Activated CD4-positive, alpha-beta T cell treated with anti-CD3 and anti-CD28 coated beads, Interleukin-2, amount 50 U/mL, for 48 hours (primary cell): ENCODE results near the gene PRR18.

ENCODE experiments used
- DNase-seq, 2 experiments: peaks; one replicate each; pipeline ENCODE4 v3.0.0-alpha.2; 2020

PRR18 gene

GRCh38 chr6:166305562-166306117 is 2.6 kb downstream of the PRR18 start:
- DNase-seq, result no peak

GRCh38 chr6:166304106-166304505 is 4.1 kb downstream of the PRR18 start:
- DNase-seq, result no peak

GRCh38 chr6:166301611-166302529 is 6.3 kb downstream of the PRR18 start:
- DNase-seq, result no peak

DNA sequence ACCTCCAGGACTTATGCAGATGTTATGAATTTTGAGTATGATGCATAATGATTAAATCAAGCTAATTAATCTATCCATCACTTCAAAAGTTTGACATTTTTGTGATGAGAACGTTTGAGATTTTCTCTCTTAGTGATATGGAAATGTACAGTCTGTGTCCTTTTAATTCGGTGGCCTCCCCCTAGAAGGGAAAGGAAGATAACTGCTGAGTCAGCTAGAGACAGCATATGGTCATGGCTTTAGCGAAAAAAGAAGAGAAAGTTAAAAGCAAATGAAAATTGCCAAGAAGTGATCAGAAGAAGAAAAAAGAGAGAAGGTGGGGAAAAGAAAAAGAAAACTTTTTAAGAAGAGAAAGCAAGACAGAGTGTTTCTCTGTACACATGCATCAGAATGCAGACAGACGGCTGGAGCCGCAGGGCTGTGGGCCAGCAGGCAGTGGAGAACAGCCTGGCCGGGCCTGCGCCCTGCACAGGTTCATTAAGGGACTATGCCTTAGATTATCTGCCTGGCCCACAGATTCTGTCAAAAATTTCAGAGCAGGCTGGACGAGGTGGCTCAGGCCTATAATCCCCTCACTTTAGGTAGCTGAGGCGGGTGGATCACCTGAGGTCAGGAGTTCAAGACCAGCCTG is 7.7 kb downstream of the PRR18 start:
- DNase-seq, result no peak

- DNase-seq, result no peak
Observed at GRCh38 chr6:166297606-166298005, 10.6 kb downstream of the PRR18 start.

DNA sequence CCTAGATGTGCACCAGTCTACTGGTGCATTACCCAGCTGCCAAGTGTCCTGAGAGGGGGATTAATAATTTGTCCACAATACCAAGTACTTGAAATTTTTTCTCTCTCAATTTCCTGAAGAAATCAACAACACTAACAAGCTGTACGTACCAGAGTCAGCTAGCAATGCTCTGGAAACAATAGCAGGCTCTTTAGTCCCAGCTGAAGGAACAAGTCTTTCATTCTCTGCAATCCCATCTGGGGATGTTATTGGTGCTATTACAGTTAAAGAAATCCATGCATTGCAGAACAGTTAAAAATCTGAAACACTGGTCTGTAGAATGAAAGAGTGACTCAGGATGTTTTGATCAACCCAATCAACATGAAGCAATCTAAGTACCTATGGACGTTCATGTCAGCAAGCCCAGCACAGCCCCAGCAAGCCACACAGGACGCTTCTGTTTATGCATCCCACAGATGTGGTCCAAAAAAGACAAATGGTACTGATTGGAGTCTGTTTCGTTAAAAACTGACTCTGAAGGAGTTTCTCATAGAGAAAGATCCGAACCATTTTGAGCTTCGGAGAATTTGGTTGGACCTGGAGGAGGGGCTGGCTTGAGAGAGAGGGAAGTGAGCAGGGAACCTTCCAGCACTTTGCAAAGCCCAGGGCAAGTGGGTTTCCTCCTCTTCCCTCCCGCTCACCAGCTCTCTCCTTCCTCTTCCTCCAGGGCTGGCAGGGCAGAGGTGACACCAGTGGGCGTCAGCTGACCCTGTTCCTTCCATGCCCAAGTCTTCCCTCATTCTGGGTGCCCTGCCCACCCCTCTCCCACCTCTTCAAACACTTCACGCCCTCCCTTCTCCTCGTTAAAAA is 11.9 kb downstream of the PRR18 start:
- DNase-seq, result no peak

GRCh38 chr6:166293731-166294584 is 14.2 kb downstream of the PRR18 start:
- no peak for DNase-seq

DNA sequence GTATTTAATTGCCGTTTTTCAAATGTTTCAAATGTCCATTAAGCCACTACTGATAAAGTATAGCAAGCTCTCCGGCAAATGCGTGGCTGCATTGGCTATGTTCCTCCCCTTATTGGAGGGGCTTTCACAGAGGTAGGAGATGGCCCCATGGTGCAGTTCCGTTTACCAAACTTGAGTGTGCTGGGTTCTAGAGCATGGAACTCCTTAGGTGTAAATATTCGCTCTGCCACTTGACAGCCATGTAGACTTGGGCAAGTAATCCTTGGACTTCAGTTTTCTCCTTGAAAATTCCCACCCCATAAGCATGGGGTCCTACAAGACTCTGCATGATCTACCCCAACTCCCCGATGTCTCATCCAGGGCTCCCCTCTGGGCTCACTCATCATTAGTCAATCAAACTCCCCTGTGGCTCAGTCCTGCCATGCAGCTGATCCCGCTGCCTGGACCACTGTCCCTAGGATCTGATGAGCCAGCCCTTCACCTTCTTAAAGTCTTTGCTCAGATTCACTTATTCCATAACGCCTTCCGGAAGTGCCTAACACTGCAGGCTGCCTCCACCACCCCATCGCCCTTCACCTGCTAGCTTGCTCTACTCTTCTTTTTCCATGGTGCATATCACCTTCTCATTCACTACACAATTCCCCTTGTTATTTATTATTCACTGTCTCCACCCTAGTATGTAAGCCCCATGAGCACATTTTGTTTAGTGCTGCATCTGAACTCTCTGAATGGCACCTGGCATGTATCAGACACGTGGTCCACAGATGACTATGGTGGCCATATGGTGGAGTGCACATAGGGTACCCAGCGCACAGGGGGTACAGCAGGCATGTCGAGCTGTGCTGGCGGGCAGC is 18.8 kb downstream of the PRR18 start:
- no peak for DNase-seq

DNA sequence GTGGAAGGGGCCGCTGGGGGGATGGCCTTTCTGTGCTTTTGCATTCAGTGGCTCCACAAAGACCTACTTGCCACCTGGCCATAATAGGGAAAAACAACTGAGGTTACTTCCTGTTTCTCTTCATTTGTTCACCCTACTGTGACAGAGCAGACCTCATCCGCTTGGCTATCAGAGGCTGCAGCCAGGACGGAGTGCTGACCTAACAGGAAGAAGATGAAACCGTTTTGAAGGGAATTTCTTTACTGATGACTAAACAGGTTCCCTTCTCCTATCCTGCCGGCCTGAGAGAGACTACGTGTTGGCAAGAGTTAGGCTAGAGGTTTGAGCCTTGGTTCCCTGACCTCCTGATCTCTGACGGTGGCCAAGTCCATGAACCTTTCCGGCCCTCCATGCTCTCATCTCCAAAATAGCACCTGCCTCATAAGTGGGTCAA is 21.3 kb downstream of the PRR18 start:
- no peak for DNase-seq

DNA sequence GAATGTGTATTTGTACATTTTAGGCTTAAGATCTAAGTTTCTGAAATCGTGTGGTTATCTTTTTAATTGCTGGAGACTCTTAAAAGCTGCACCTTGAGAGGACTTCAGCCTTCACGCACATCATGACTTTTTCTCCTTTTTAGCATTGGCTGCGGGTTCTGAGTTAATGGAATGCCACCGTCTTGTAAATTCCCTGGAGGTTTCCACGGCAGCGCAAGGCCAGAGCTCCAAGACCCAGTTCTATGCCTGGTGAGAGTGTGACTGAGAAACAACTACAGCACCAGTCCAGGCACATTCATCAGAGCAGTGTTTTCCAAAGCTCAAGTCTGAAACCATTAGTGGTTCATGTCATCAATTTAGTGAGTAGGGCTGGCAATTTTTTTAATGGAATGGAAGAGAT is 23.0 kb downstream of the PRR18 start:
- DNase-seq, result no peak

- DNase-seq, result no peak
Observed at GRCh38 chr6:166284640-166285039, 23.6 kb downstream of the PRR18 start.

GRCh38 chr6:166282394-166283032 is 25.7 kb downstream of the PRR18 start:
- DNase-seq, result no peak

DNA sequence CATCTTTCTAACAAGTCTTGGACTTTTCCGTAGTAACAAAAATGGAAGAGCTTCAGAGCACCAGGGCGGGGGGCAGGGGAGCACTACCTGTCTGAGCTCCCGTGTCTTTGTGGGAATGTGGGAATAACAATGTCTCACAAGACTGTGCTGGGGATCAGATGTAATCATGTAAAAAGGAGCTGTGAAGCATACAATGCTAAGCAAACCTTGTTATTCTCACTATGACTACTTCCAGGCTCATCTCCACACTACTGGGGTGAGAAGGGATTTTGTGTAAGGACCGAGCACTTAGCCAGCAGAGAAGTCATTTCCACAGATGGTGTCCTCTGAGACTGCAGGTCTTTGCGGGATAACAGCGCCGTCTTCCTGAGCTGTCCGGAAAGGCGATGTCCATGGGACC is 27.1 kb downstream of the PRR18 start:
- no peak for DNase-seq

GRCh38 chr6:166279393-166279679 is 28.9 kb downstream of the PRR18 start:
- no peak for DNase-seq

- DNase-seq, result no peak
Observed at GRCh38 chr6:166278579-166279392, 29.4 kb downstream of the PRR18 start.

DNA sequence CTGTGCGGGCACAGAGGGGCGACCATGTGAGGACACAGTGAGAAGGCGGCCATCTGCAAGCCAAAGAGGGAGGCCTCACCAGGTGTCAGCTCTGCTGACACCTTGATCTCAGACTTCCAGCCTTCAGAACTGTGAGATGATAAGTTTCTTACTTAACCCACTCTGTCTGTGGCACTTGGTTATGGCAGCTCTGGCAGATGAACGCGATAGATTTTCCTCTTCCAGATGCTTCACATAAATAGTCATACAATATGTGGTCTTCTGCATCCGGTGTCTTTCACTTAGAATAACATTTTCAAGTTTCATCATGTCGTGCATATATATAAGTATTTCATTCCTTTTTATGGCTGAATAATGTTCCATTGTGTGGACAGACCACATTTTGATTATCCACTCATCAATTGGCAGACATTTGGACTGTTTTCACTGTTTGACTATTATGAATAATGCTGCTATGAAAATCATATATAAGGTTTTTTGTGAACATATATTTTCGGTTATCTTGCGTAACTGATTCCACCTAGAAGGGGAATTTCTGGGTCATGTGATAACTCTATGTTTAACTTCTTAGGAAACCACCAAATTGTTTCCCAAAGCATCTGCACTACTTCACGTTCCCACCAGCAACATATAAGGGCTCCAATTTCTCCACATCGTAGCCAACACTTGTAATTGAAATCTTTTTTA is 30.2 kb downstream of the PRR18 start:
- no peak for DNase-seq

GRCh38 chr6:166277018-166277417 is 31.2 kb downstream of the PRR18 start:
- DNase-seq, result no peak

DNA sequence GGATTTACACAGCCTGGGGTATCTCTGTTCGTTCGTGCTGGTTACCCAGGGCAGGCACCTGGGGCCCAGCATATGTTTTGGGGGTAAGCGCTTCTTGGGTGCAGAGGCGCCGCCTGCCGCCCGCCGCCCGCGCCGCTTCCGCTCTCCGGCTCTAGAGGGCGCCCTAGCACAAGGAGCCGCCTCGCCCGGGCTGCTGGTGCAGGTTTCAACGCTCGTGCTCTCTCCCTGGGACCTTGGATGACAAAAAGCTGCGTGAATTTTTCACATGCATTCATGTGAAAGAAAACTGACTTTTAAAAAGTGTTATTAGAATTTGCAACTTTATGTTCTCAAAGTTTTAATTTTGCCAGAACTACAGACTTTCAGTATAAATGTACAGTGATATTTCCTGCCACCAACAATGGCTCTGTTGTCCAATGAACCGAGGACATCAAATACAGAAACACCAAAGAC is 32.5 kb downstream of the PRR18 start:
- DNase-seq, result peak; percentile 80 to 82

GRCh38 chr6:166274739-166275370 is 33.3 kb downstream of the PRR18 start:
- no peak for DNase-seq
